Mesothelial cell of epicardium (in vitro differentiated cells): ENCODE results near the gene CDC42BPA. TPM values are rescaled to one million over a fixed set of nuclear protein-coding genes. Genes with fewer than 3 reads are reported as not detected.

Experiments used
- DNase-seq, 2 experiments: peaks; one replicate each; pipeline ENCODE4 v3.0.0; 2021; ENCODE audit warnings: low spot score in 2 of 2; ENCODE audit not compliant: unreplicated experiment in 2 of 2
- H3K27ac Mint-ChIP-seq: 2 replicates; pipeline ENCODE4 v1.8.0; 2021; ENCODE audit warnings: mixed read lengths
- H3K27me3 Mint-ChIP-seq: 2 replicates; pipeline ENCODE4 v1.8.0; 2021; ENCODE audit warnings: low read depth, mixed read lengths
- H3K36me3 Mint-ChIP-seq: 2 replicates; pipeline ENCODE4 v1.8.0; 2021; ENCODE audit warnings: mixed read lengths
- H3K4me1 Mint-ChIP-seq: 2 replicates; pipeline ENCODE4 v1.8.0; 2021; ENCODE audit warnings: mixed read lengths
- H3K4me3 Mint-ChIP-seq: 2 replicates; pipeline ENCODE4 v1.8.0; 2021; ENCODE audit warnings: mild to moderate bottlenecking, moderate library complexity, mixed read lengths
- H3K9me3 Mint-ChIP-seq: 2 replicates; pipeline ENCODE4 v1.8.0; 2021; ENCODE audit warnings: mixed read lengths
- total RNA-seq: library from RNA; stranded (reverse); gene quantifications from 3 replicates; pipeline ENCODE4 v1.2.1, GENCODE V29; 2021
- TF ChIP-seq, protein P1 (sequence below): fragments of 200-600 bp; sonication (generic); IDR thresholded peaks from one replicate; pipeline ENCODE4 v1.5.0; 2021; ENCODE audit warnings: antibody characterized with exemption; ENCODE audit not compliant: unreplicated experiment

The CDC42BPA gene
- total RNA-seq, 1 donor from 2014 or later, result 44.4 TPM

DNA sequence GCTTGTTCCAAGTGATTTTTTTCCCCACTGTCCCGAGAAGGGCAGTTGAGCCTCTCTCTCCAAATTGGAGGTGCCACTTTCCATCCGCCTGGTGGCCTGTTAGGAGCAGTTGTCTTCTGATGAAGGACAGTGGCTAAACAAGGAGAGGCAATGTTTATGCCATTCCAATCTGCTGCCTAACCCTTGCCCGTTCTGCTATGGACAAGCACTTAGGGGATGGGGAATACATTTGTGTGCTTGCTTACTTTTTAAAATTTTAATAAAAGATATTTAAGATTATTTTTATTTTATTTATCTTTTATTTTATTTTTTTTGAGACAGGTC is 366.2 kb downstream of the CDC42BPA start:
- DNase-seq, result no peak
- Mint-ChIP-seq H3K9me3 (peaks cover 10% of the 10 kb centered on the region), H3K4me1 (no peaks in the 10 kb centered on the region), H3K27me3 (no peaks in the 10 kb centered on the region), H3K4me3 (no peak overlapping the region), H3K36me3 (peaks cover 2% of the 10 kb centered on the region), H3K27ac (no peak overlapping the region)
- TF ChIP-seq, protein P1, sequence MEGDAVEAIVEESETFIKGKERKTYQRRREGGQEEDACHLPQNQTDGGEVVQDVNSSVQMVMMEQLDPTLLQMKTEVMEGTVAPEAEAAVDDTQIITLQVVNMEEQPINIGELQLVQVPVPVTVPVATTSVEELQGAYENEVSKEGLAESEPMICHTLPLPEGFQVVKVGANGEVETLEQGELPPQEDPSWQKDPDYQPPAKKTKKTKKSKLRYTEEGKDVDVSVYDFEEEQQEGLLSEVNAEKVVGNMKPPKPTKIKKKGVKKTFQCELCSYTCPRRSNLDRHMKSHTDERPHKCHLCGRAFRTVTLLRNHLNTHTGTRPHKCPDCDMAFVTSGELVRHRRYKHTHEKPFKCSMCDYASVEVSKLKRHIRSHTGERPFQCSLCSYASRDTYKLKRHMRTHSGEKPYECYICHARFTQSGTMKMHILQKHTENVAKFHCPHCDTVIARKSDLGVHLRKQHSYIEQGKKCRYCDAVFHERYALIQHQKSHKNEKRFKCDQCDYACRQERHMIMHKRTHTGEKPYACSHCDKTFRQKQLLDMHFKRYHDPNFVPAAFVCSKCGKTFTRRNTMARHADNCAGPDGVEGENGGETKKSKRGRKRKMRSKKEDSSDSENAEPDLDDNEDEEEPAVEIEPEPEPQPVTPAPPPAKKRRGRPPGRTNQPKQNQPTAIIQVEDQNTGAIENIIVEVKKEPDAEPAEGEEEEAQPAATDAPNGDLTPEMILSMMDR, result no peak

DNA sequence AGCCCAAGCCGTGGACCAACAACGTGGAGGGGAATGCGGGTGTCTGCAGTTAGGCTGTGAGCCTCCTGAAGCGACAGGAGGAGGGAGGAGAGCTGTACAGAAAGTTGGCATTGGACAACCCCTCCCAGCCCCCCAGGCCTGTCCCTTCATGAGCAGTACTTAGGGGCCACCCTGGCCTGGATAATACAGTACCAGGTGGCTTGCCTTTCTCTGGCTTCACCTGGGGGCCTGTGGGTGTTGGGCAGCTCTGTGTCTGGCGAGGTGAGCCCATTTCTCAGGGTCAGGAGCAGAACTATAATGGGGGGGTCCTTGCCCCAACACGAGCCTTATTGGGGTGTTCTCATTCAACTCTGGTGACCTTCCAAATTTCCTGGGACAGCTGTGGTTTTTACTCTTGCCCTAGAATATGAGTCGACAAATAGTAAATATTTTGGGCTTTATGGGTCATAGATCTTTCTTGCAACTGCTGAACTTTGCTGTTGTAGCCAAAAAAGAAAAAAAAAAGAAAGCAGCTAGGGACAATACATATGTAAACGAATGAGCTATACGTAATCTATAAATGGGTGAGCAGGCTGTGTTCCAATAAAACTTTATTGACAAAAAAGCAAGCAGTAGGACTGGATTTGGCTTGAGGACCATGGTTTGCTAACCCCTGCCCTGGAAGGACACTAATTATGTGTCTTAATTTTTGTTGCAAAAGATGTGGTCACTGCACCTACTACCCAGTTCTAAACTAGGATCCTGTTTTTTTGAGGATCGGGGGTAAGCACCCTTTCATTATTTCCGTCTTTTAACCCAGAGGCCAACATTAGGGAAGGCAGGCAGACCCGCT is 366.8 kb downstream of the CDC42BPA start:
- TF ChIP-seq, protein P1, result no peak
- DNase-seq, result no peak
- Mint-ChIP-seq H3K27ac (no peak overlapping the region), H3K36me3 (peaks cover 2% of the 10 kb centered on the region), H3K9me3 (peaks cover 9% of the 10 kb centered on the region), H3K4me3 (no peak overlapping the region), H3K4me1 (no peaks in the 10 kb centered on the region), H3K27me3 (no peaks in the 10 kb centered on the region)

- H3K4me3 Mint-ChIP-seq, result no peak overlapping the region
- no peaks in the 10 kb centered on the region for H3K4me1 Mint-ChIP-seq
- no peak overlapping the region for H3K27ac Mint-ChIP-seq
- H3K36me3 Mint-ChIP-seq, result peaks cover 2% of the 10 kb centered on the region
- TF ChIP-seq, protein P1, result no peak
- peaks cover 9% of the 10 kb centered on the region for H3K9me3 Mint-ChIP-seq
- no peak for DNase-seq
- no peaks in the 10 kb centered on the region for H3K27me3 Mint-ChIP-seq
These were observed 367.4 kb downstream of the CDC42BPA start for GRCh38 chr1:226950871-226951270.

DNA sequence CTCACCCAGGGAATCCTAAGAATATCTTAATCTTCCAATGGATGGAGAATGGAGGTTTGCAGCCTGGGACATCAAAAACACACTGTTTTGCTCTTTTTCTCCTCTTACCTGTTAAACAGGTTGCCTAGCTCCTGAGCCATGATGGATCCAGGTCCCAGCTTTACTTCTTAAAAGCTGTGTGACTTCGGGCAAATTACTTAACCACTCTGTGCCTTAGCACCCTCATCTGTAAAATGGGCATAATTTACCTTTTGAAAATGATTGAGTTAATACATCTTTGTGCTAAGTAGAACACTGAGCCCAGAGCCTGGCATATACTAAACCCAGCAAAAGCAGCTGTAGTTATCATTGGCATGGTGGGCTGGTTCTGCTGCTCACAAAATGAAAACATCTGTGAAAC is 368.0 kb downstream of the CDC42BPA start:
- Mint-ChIP-seq H3K4me1 (no peaks in the 10 kb centered on the region), H3K27me3 (no peaks in the 10 kb centered on the region), H3K36me3 (peaks cover 2% of the 10 kb centered on the region), H3K4me3 (no peak overlapping the region), H3K9me3 (peaks cover 9% of the 10 kb centered on the region), H3K27ac (no peak overlapping the region)
- DNase-seq, result no peak
- TF ChIP-seq, protein P1, result no peak

DNA sequence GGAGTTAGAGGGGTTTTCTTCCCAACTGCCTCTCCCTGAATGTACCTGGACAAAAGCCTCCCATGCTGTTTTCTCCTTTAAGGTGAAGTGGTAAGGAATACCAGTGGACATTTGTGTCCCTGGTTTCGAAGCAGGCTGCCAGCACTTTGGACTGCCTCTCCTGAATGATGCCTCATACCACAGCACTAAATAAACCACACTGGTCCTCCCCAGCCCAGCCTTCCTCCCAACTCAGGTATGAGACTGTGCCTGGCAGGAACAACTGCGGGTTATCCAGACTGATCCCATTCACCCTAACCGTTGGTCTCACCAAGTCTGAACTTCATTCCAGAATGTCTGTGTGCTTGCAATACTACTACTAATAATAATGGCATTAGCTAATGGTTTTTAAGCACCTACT is 368.9 kb downstream of the CDC42BPA start:
- no peaks in the 10 kb centered on the region for H3K36me3 Mint-ChIP-seq
- H3K4me1 Mint-ChIP-seq, result no peaks in the 10 kb centered on the region
- no peaks in the 10 kb centered on the region for H3K27me3 Mint-ChIP-seq
- H3K27ac Mint-ChIP-seq, result no peak overlapping the region
- peaks cover 9% of the 10 kb centered on the region for H3K9me3 Mint-ChIP-seq
- TF ChIP-seq, protein P1, result no peak
- DNase-seq, result no peak
- H3K4me3 Mint-ChIP-seq, result no peak overlapping the region
